ENCODE results near the gene EIF4A3. TPM values are rescaled to one million over a fixed set of nuclear protein-coding genes. Genes with fewer than 3 reads are reported as not detected.
"Not testable (repeated sequence)": the region's sequence is repeated elsewhere in the genome, so short reads cannot be mapped to it uniquely, and the experiment has no call there.

The EIF4A3 gene
- total and polyA plus RNA-seq, 9 donors = 71.2 to 114 (median 87.8) TPM

- Histone ChIP-seq H3K36me3 (no peaks in the 10 kb centered on the region), H3K27me3 (no peaks in the 10 kb centered on the region), H3K27ac (no peak overlapping the region), H3K4me1 (ENCODE audit: insufficient read depth) (no peaks in the 10 kb centered on the region), H3K9me3 (no peaks in the 10 kb centered on the region), H3K4me3 (no peak overlapping the region)
- intact Hi-C loops (cut with DNase I) = no loop called here
- 79 to 85% (median 85%) methylated on average over 16 of the region's 16 CpGs for WGBS, 3 donors
- TF ChIP-seq EP300 (IDR thresholded peaks at IDR 0.05) = no peak
- TF ChIP-seq, protein P1, sequence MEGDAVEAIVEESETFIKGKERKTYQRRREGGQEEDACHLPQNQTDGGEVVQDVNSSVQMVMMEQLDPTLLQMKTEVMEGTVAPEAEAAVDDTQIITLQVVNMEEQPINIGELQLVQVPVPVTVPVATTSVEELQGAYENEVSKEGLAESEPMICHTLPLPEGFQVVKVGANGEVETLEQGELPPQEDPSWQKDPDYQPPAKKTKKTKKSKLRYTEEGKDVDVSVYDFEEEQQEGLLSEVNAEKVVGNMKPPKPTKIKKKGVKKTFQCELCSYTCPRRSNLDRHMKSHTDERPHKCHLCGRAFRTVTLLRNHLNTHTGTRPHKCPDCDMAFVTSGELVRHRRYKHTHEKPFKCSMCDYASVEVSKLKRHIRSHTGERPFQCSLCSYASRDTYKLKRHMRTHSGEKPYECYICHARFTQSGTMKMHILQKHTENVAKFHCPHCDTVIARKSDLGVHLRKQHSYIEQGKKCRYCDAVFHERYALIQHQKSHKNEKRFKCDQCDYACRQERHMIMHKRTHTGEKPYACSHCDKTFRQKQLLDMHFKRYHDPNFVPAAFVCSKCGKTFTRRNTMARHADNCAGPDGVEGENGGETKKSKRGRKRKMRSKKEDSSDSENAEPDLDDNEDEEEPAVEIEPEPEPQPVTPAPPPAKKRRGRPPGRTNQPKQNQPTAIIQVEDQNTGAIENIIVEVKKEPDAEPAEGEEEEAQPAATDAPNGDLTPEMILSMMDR (IDR thresholded peaks at IDR 0.05) = no peak
- no peak for TF ChIP-seq POLR2A (IDR thresholded peaks at IDR 0.05)
- DNase-seq = peak in 1 of 5 donors; percentile 20
Measured at GRCh38 chr17:80095844-80096475, 51.0 kb downstream of the EIF4A3 start.

DNA sequence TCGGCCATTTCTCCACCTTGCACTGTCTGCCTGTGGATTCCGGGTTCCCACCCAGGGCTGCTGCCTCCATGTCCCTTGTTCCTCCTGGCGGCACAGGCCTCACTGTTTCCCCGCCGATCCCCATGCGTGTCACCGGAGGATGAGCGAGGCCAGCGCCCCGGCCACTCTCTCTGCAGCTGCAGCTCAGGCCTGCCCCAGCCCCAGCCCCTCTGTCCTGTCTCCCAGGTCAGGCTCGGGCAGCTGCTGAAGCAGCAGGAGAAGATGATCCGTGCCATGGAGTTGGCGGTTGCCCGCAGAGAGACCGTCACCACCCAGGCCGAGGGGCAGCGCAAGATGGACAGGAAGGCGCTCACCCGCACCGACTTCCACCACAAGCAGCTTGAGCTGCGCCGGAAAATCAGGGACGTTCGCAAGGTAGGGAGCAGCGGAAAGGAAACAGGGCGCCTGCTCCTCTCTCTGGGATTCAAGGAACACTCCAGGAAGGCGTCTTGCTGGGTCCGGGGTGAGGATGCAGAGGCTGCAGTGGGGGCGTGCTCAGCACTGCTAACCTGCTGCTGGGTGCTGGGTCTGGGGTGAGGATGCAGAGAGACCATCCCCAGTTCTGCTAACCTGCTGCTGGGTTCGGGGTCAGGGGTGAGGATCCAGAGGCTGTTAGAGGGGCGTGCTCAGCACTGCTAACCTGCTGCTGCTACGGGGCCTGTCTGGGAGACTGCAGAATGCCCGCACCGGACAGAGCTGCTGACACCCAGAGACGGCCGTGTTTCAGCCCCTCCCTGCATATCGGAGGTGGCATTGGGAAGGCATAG lies 51.7 kb downstream of the EIF4A3 start:
- Histone ChIP-seq H3K4me1 (ENCODE audit: insufficient read depth) (no peaks in the 10 kb centered on the region), H3K27ac (no peak overlapping the region), H3K4me3 (no peak overlapping the region), H3K27me3 (no peaks in the 10 kb centered on the region), H3K36me3 (no peaks in the 10 kb centered on the region), H3K9me3 (no peaks in the 10 kb centered on the region)
- TF ChIP-seq EP300 (IDR thresholded peaks at IDR 0.05) = no peak
- TF ChIP-seq POLR2A (IDR thresholded peaks at IDR 0.05) = no peak
- TF ChIP-seq, protein P1 (IDR thresholded peaks at IDR 0.05) = no peak
- WGBS, 3 donors = 84 to 89% (median 87%) methylated on average over 37 of the region's 37 CpGs
- no peak for DNase-seq
- intact Hi-C loops (cut with DNase I) = no loop called here

DNA sequence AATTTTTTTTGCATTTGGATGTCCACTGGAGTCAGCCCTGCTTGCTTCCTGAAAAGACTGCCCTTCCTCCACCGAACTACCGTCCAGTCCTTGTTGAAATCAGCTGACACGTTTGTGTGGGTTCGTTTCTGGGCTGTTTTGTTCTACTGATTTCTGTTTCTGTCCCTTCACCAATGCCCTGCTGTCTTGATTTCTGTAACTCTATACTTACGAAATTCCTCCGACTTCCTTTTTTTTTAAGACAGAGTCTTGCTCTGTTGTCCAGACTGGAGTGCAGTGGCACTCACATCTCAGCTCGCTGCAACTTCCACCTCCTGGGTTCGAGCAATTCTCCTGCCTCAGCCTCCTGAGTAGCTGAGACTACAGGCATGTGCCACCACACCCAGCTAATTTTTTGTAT lies 54.0 kb downstream of the EIF4A3 start:
- Histone ChIP-seq H3K4me3 (no peak overlapping the region), H3K4me1 (ENCODE audit: insufficient read depth) (no peaks in the 10 kb centered on the region), H3K27me3 (no peaks in the 10 kb centered on the region), H3K36me3 (no peaks in the 10 kb centered on the region), H3K27ac (no peak overlapping the region), H3K9me3 (no peaks in the 10 kb centered on the region)
- intact Hi-C loops (cut with DNase I) = no loop called here
- 31 to 54% (median 37%) methylated on average over 8 of the region's 8 CpGs for WGBS, 3 donors
- no peak for DNase-seq
- TF ChIP-seq EP300 (IDR thresholded peaks at IDR 0.05) = no peak
- TF ChIP-seq, protein P1 (IDR thresholded peaks at IDR 0.05) = no peak
- TF ChIP-seq POLR2A (IDR thresholded peaks at IDR 0.05) = no peak

DNA sequence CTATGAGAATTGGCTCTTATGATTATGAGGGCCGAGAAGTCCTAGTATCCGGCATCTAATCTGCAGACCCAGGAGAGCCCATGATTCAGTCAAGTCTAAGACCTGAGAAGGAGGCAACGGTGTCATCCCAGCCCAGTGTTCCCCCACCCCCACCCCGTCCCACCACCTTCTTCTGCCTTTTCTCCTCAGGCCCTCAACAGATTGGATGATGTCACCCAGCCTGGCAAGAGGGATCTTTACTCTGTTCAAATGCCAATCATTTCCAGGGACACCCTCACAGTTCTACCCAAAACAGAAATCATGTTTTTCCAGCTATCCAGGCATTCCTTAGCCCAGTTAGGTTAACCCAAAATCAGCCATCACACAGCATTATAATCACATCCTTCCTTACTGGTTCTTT lies 55.6 kb downstream of the EIF4A3 start:
- Histone ChIP-seq H3K27me3 (no peaks in the 10 kb centered on the region), H3K4me1 (ENCODE audit: insufficient read depth) (no peaks in the 10 kb centered on the region), H3K4me3 (no peak overlapping the region), H3K27ac (no peak overlapping the region), H3K9me3 (no peaks in the 10 kb centered on the region), H3K36me3 (no peaks in the 10 kb centered on the region)
- no peak for DNase-seq
- TF ChIP-seq EP300 (IDR thresholded peaks at IDR 0.05) (no peak), POLR2A (IDR thresholded peaks at IDR 0.05) (no peak)
- TF ChIP-seq, protein P1 (IDR thresholded peaks at IDR 0.05) = no peak
- WGBS, 3 donors = 84 to 96% (median 93%) methylated on average over 4 of the region's 4 CpGs
- intact Hi-C loops (cut with DNase I) = no loop called here

DNA sequence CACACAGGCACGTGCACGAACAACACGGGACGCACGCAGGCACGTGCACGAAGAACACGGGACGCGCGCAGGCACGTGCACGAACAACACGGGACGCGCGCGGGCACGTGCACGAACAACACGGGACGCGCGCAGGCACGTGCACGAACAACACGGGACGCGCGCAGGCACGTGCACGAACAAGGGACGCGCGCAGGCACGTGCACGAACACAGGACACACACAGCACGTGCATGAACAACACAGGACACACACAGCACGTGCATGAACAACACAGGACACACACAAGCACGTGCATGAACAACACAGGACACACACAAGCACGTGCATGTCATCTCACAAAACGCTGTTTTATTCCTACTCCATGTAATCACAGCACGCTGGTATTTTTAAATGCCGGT lies 56.8 kb downstream of the EIF4A3 start:
- H3K9me3 ChIP-seq; H3K27ac ChIP-seq; intact Hi-C loops (cut with DNase I); H3K4me1 ChIP-seq (ENCODE audit: insufficient read depth); H3K4me3 ChIP-seq; DNase-seq; H3K27me3 ChIP-seq; H3K36me3 ChIP-seq: not testable (repeated sequence)
- 92 to 96% (median 94%) methylated on average over 44 of the region's 44 CpGs for WGBS, 3 donors

Data from ovary (tissue), 9 donors.